Osteoblast (primary cell): ENCODE measurements around the gene CHRNB1. TPM values are rescaled to one million over a fixed set of nuclear protein-coding genes. Genes with fewer than 3 reads are reported as not detected.

Source experiments
- DNase-seq: peaks from one replicate; pipeline ENCODE4 v3.0.0; 2011; ENCODE audit warnings: low spot score, mixed read lengths; ENCODE audit not compliant: insufficient read length; ENCODE audit errors: missing footprints
- H2AFZ ChIP-seq: 2 replicates; pipeline ENCODE4 v1.6.0; 2011; ENCODE audit warnings: mild to moderate bottlenecking, low read length
- H3K27ac ChIP-seq: 2 replicates; pipeline ENCODE4 v1.5.1; 2011; ENCODE audit warnings: mild to moderate bottlenecking, low read depth, low read length, moderate library complexity
- H3K27me3 ChIP-seq: 2 replicates; pipeline ENCODE4 v1.6.0; 2012; ENCODE audit warnings: mild to moderate bottlenecking, control low read depth, inconsistent platforms, low read length, moderate library complexity; ENCODE audit not compliant: insufficient read depth
- H3K36me3 ChIP-seq: 2 replicates; pipeline ENCODE4 v1.5.1; 2011; ENCODE audit warnings: mild to moderate bottlenecking, low read length, control low read depth, moderate library complexity; ENCODE audit not compliant: insufficient read depth
- H3K4me1 ChIP-seq: 2 replicates; pipeline ENCODE4 v1.5.1; 2011; ENCODE audit warnings: mild to moderate bottlenecking, low read length, control low read depth, moderate library complexity; ENCODE audit not compliant: insufficient read depth
- H3K4me2 ChIP-seq: 2 replicates; pipeline ENCODE4 v1.6.0; 2011; ENCODE audit warnings: mild to moderate bottlenecking, low read length; ENCODE audit not compliant: insufficient read depth
- H3K4me3 ChIP-seq: fragments of 200-600 bp; sonication (generic); 3 replicates; pipeline ENCODE4 v1.5.1; 2012; ENCODE audit warnings: mild to moderate bottlenecking, low read length, inconsistent platforms; ENCODE audit not compliant: insufficient read depth
- H3K79me2 ChIP-seq: 2 replicates; pipeline ENCODE4 v1.6.0; 2012; ENCODE audit warnings: mild to moderate bottlenecking, low read length, control low read depth, inconsistent platforms; ENCODE audit not compliant: insufficient read depth
- H3K9me3 ChIP-seq: 2 replicates; pipeline ENCODE4 v1.5.1; 2011; ENCODE audit warnings: low read depth, low read length, control low read depth
- H4K20me1 ChIP-seq: 2 replicates; pipeline ENCODE4 v1.6.0; 2012; ENCODE audit warnings: mild to moderate bottlenecking, low read length, control low read depth; ENCODE audit not compliant: insufficient read depth
- total RNA-seq: library from RNA; depleted of rRNA; stranded (reverse); fragments of >200 nt; gene quantifications from 2 replicates; pipeline ENCODE4 v1.2.3, GENCODE V29; 2012
- TF ChIP-seq, protein P1 (sequence below): IDR thresholded peaks from 2 replicates; pipeline ENCODE4 v1.5.1; 2011; ENCODE audit warnings: mild to moderate bottlenecking, low read depth, low read length, moderate library complexity; ENCODE audit errors: extremely low read depth

The CHRNB1 gene
- total RNA-seq, 1 donor = 5.4 TPM

DNA sequence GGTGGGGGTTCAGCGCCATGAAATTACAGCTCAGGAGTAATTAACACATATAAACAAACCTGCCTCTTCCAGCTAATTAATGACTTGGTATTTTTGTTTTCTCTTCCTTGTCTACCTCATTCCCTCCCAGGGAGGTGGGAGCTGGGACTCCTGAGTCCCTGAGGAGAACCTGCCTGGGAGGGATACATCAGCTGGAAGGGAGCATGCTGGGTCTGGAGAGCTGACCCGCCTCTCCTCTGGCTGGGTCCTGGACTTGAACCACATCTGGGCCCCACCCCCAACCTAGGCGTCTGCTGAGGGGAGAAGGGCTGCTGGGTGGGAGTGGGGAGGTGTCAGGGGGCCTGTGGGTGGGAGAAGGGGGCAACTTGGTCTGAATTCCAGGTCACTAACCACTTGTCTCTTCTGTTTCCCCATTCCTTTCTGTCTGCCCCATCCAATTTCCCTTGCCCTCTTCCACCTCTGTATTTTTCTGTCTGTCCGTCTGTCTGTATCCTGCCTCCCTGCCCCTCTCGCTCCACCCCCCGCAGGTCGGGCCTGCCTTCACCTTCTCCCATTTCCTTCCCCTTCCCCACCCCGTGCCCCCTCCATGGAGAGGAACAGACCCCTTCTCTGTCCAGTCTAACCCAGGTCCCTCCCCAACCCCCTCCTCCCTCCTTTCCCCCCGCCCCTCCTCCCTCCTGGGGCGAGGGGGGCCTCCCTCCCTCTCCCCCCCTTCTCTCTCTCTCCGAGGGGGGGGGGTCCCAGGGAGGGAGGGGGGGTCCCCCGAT lies 37.2 kb upstream of the CHRNB1 start, which contains the start of gene NLGN2:
Gene NLGN2 (plus strand): TSS at position 361 of the 767 bp plus-strand sequence. CDS start 411 bp downstream, outside the sequence.
- no peaks in the 10 kb centered on the region for H3K27me3 ChIP-seq
- H3K9me3 ChIP-seq = no peaks in the 10 kb centered on the region
- H3K4me3 ChIP-seq = no peak within 1 kb of the TSS
- peaks cover 9% of the 10 kb centered on the region for H3K79me2 ChIP-seq
- no peak within 1 kb of the TSS for H3K4me2 ChIP-seq
- H3K27ac ChIP-seq = no peak within 1 kb of the TSS
- H3K36me3 ChIP-seq = peaks cover 22% of the 10 kb centered on the region
- H4K20me1 ChIP-seq = peaks cover 6% of the 10 kb centered on the region
- no peak for DNase-seq
- no peak within 1 kb of the TSS for H2AFZ ChIP-seq
- peaks cover 11% of the 10 kb centered on the region for H3K4me1 ChIP-seq
- TF ChIP-seq, protein P1, sequence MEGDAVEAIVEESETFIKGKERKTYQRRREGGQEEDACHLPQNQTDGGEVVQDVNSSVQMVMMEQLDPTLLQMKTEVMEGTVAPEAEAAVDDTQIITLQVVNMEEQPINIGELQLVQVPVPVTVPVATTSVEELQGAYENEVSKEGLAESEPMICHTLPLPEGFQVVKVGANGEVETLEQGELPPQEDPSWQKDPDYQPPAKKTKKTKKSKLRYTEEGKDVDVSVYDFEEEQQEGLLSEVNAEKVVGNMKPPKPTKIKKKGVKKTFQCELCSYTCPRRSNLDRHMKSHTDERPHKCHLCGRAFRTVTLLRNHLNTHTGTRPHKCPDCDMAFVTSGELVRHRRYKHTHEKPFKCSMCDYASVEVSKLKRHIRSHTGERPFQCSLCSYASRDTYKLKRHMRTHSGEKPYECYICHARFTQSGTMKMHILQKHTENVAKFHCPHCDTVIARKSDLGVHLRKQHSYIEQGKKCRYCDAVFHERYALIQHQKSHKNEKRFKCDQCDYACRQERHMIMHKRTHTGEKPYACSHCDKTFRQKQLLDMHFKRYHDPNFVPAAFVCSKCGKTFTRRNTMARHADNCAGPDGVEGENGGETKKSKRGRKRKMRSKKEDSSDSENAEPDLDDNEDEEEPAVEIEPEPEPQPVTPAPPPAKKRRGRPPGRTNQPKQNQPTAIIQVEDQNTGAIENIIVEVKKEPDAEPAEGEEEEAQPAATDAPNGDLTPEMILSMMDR = no peak

DNA sequence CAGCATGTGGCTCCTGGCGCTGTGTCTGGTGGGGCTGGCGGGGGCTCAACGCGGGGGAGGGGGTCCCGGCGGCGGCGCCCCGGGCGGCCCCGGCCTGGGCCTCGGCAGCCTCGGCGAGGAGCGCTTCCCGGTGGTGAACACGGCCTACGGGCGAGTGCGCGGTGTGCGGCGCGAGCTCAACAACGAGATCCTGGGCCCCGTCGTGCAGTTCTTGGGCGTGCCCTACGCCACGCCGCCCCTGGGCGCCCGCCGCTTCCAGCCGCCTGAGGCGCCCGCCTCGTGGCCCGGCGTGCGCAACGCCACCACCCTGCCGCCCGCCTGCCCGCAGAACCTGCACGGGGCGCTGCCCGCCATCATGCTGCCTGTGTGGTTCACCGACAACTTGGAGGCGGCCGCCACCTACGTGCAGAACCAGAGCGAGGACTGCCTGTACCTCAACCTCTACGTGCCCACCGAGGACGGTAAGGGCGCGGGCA lies 36.6 kb upstream of the CHRNB1 start:
- no peak for DNase-seq

DNA sequence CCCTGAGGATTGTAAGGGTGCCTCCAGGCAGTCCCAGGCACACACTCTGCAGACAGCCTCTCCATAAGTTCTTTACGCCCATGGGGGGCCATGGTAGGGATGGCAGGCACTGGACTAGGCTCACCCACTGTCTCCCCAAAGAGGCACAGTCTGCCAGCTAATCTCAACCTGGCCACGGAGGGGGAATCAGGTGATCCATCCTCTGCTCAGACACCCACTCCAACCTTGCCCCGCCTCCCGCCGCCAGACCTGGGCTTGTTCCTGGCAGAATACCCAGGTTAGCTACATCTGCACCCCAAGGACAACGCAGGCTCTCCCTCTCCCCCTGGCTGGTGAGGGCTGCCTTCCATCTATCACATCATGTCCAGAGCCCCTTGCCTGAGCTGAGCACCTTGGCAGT lies 36.0 kb upstream of the CHRNB1 start:
- no peak overlapping the region for H3K4me2 ChIP-seq
- H3K27me3 ChIP-seq = no peaks in the 10 kb centered on the region
- peaks cover 6% of the 10 kb centered on the region for H4K20me1 ChIP-seq
- H3K79me2 ChIP-seq = peaks cover 3% of the 10 kb centered on the region
- H3K9me3 ChIP-seq = no peaks in the 10 kb centered on the region
- peaks cover 5% of the 10 kb centered on the region for H3K4me1 ChIP-seq
- H3K27ac ChIP-seq = no peak overlapping the region
- DNase-seq = no peak
- TF ChIP-seq, protein P1 = no peak
- no peak overlapping the region for H3K4me3 ChIP-seq
- H2AFZ ChIP-seq = no peak overlapping the region
- peaks cover 22% of the 10 kb centered on the region for H3K36me3 ChIP-seq

More for the DNA sequence above, 36.6 kb upstream of the CHRNB1 start:
- peaks cover 22% of the 10 kb centered on the region for H3K36me3 ChIP-seq
- no peak overlapping the region for H2AFZ ChIP-seq
- peaks cover 6% of the 10 kb centered on the region for H4K20me1 ChIP-seq
- TF ChIP-seq, protein P1 = no peak
- H3K4me1 ChIP-seq = peaks cover 5% of the 10 kb centered on the region
- no peak overlapping the region for H3K4me3 ChIP-seq
- H3K79me2 ChIP-seq = peaks cover 3% of the 10 kb centered on the region
- H3K27me3 ChIP-seq = no peaks in the 10 kb centered on the region
- H3K9me3 ChIP-seq = no peaks in the 10 kb centered on the region
- H3K27ac ChIP-seq = no peak overlapping the region
- no peak overlapping the region for H3K4me2 ChIP-seq

DNA sequence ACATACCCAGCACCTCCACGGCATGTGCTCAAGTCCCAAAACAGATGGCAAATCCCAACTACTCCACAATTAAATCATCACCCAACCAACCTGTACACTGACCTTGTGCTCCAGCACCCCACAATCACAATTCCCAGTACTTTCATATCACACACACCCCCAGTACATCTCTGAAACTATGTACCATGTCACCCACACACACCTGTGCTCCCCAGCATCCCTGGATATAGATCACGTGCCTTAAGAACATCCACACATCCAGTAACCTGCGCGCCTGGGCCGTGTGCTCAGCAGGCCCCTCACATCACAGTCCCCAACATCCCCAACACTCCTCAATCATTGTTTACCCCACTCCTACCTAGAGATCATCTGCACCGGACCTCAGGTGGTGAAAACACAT lies 35.1 kb upstream of the CHRNB1 start:
- no peak overlapping the region for H2AFZ ChIP-seq
- H3K4me1 ChIP-seq = peaks cover 5% of the 10 kb centered on the region
- peaks cover 6% of the 10 kb centered on the region for H4K20me1 ChIP-seq
- peaks cover 24% of the 10 kb centered on the region for H3K36me3 ChIP-seq
- no peaks in the 10 kb centered on the region for H3K9me3 ChIP-seq
- peaks cover 3% of the 10 kb centered on the region for H3K79me2 ChIP-seq
- H3K4me3 ChIP-seq = no peak overlapping the region
- TF ChIP-seq, protein P1 = no peak
- no peaks in the 10 kb centered on the region for H3K27me3 ChIP-seq
- H3K27ac ChIP-seq = no peak overlapping the region
- DNase-seq = no peak
- H3K4me2 ChIP-seq = no peak overlapping the region
